Progenitor cell of endocrine pancreas (in vitro differentiated cells): Measurements from ENCODE around the gene LGALS3. TPM values are rescaled to one million over a fixed set of nuclear protein-coding genes. Genes with fewer than 3 reads are reported as not detected.

Source experiments
- DNase-seq: peaks from one replicate; pipeline ENCODE4 v3.0.0; 2021; ENCODE audit warnings: low spot score; ENCODE audit not compliant: unreplicated experiment
- H3K27ac Mint-ChIP-seq: 2 replicates; pipeline ENCODE4 v1.8.0; 2021; ENCODE audit warnings: mild to moderate bottlenecking, moderate library complexity, mixed read lengths
- H3K27me3 Mint-ChIP-seq: 2 replicates; pipeline ENCODE4 v1.8.0; 2021; ENCODE audit warnings: mixed read lengths
- H3K36me3 Mint-ChIP-seq: 2 replicates; pipeline ENCODE4 v1.8.0; 2022; ENCODE audit warnings: mixed read lengths; ENCODE audit not compliant: insufficient read depth
- H3K4me1 Mint-ChIP-seq: 2 replicates; pipeline ENCODE4 v1.8.0; 2021; ENCODE audit warnings: low read depth, mixed read lengths
- H3K4me3 Mint-ChIP-seq: 2 replicates; pipeline ENCODE4 v1.8.0; 2021; ENCODE audit warnings: low read depth, mild to moderate bottlenecking, moderate library complexity, mixed read lengths
- H3K9me3 Mint-ChIP-seq: 2 replicates; pipeline ENCODE4 v1.8.0; 2021; ENCODE audit warnings: low read depth, mixed read lengths
- total RNA-seq: library from RNA; stranded (reverse); gene quantifications from 2 replicates; pipeline ENCODE4 v1.2.1, GENCODE V29; 2021
- TF ChIP-seq, protein P1 (sequence below): fragments of 200-600 bp; sonication (generic); IDR thresholded peaks from one replicate; pipeline ENCODE4 v1.5.0; 2021; ENCODE audit warnings: antibody characterized with exemption, mild to moderate bottlenecking; ENCODE audit not compliant: unreplicated experiment

The LGALS3 gene
- total RNA-seq, 1 donor from 2014 or later = 27.0 TPM

DNA sequence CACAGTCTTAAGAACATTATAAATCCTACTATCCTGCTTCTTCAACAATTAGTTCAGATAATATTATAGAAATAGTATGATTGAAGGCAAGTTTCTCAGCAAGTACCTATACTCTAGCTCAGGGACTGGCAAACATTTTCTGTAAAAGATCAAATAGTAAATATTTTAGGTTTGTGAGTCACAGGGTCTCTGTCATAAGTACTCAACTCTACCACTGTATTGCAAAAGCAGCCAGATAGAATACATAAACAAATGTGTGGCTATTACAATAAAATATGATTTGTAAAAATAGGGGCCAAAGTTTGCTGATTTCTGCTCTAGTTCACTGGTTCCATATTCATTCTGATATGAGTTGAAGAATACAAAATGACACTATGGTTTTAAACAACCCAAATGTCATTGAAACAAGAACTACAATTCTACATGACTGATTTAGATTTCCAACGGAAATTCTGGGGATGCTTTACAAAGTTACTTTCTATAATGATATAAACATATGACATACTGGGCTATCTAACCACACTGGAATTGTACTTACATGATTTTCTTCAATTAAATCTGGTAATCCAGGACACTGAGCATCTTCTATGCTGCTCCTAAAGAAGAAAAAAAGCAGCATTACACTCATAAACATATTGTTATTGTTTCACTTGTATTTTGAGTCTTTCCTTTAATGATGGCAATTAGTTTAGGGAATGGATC lies 23.2 kb downstream of the LGALS3 start:
- no peak overlapping the region for H3K4me3 Mint-ChIP-seq
- H3K36me3 Mint-ChIP-seq = peaks cover 10% of the 10 kb centered on the region
- no peak for DNase-seq
- no peaks in the 10 kb centered on the region for H3K4me1 Mint-ChIP-seq
- no peaks in the 10 kb centered on the region for H3K27me3 Mint-ChIP-seq
- no peaks in the 10 kb centered on the region for H3K9me3 Mint-ChIP-seq
- TF ChIP-seq, protein P1, sequence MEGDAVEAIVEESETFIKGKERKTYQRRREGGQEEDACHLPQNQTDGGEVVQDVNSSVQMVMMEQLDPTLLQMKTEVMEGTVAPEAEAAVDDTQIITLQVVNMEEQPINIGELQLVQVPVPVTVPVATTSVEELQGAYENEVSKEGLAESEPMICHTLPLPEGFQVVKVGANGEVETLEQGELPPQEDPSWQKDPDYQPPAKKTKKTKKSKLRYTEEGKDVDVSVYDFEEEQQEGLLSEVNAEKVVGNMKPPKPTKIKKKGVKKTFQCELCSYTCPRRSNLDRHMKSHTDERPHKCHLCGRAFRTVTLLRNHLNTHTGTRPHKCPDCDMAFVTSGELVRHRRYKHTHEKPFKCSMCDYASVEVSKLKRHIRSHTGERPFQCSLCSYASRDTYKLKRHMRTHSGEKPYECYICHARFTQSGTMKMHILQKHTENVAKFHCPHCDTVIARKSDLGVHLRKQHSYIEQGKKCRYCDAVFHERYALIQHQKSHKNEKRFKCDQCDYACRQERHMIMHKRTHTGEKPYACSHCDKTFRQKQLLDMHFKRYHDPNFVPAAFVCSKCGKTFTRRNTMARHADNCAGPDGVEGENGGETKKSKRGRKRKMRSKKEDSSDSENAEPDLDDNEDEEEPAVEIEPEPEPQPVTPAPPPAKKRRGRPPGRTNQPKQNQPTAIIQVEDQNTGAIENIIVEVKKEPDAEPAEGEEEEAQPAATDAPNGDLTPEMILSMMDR = no peak
- H3K27ac Mint-ChIP-seq = no peak overlapping the region

DNA sequence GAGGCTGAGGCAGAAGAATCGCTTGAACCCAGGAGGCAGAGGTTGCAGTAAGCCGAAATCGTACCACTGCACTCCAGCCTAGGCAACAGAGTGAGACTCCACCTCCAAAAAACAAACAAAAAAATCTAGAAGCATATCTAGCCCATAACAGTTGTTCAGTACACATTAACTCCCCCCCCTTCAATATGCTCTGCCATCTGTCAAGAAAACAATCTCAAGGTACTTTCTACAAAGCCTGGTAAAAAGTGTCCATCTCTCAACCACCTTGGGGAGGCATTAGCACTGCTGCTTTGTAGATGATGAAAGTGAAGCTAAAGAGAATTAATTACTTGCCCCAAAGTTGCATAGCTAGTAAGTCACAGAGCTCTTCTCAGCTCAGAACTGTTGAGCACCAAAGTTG lies 24.9 kb downstream of the LGALS3 start:
- no peak for DNase-seq
- H3K27ac Mint-ChIP-seq = no peak overlapping the region
- peaks cover 10% of the 10 kb centered on the region for H3K36me3 Mint-ChIP-seq
- H3K4me1 Mint-ChIP-seq = no peaks in the 10 kb centered on the region
- no peaks in the 10 kb centered on the region for H3K9me3 Mint-ChIP-seq
- no peaks in the 10 kb centered on the region for H3K27me3 Mint-ChIP-seq
- TF ChIP-seq, protein P1 = no peak
- no peak overlapping the region for H3K4me3 Mint-ChIP-seq

DNA sequence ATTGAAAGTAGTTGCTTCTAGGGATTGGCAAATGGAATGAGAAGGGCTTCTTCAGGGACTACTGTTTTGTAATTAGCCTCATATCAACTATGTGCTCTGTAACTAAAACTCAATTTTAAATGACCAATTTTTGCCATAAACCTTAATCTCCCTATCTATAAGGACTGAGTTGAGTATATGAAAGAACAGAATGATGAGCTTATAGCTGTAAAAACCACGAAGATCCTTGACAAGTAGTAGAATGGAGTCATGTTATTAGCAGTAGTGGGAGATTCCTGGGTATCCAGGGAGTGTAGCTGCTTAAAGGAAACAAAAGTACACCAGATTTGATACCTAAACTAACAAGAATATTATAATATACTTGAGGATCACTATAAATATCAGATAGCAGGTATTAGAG lies 28.0 kb downstream of the LGALS3 start:
- Mint-ChIP-seq H3K27ac (no peak overlapping the region), H3K4me1 (peaks cover 2% of the 10 kb centered on the region), H3K4me3 (no peak overlapping the region), H3K9me3 (no peaks in the 10 kb centered on the region), H3K27me3 (no peaks in the 10 kb centered on the region), H3K36me3 (peaks cover 10% of the 10 kb centered on the region)
- TF ChIP-seq, protein P1 = no peak
- no peak for DNase-seq

DNA sequence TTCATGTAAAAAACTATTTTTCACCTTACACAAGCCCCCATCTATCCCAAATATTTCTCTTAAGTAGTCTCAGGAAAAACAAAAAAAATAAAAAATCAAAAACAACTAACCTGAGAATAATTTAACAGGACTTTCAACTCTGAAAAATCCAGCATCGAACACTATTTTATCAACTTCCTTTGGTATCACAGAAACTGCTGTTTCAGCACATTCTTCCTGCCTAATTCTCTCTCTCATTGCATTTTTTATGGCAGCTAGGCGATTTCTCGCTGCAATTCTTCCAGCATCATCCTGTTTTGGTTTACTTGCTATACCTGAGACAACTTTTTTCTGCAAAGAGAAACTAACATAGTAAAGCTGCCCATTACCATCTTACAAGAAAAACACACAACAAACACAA lies 29.4 kb downstream of the LGALS3 start:
- TF ChIP-seq, protein P1 = no peak
- peaks cover 2% of the 10 kb centered on the region for H3K4me1 Mint-ChIP-seq
- H3K36me3 Mint-ChIP-seq = peaks cover 11% of the 10 kb centered on the region
- no peaks in the 10 kb centered on the region for H3K27me3 Mint-ChIP-seq
- H3K4me3 Mint-ChIP-seq = no peak overlapping the region
- H3K27ac Mint-ChIP-seq = no peak overlapping the region
- no peaks in the 10 kb centered on the region for H3K9me3 Mint-ChIP-seq
- DNase-seq = no peak

DNA sequence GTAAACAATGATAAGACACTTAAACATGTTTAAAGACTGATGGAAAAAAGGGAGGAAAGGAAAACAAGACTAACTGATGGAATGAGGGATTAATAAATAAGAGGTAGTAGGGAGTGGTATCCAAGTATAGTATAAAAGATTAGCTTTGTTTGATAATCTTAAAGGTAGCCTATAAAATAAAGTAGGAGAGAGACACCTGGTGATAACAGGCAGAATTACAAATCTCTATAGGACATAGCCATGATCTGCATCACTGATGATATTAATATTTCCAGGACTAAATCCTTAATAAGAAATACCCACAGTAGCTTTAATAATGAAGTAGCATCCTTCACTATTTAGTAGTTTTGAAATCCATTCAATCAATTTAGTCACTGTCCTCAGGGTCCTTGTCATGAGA lies 31.9 kb downstream of the LGALS3 start:
- DNase-seq = no peak
- no peak overlapping the region for H3K27ac Mint-ChIP-seq
- H3K27me3 Mint-ChIP-seq = no peaks in the 10 kb centered on the region
- H3K9me3 Mint-ChIP-seq = no peaks in the 10 kb centered on the region
- no peak overlapping the region for H3K4me3 Mint-ChIP-seq
- peaks cover 13% of the 10 kb centered on the region for H3K36me3 Mint-ChIP-seq
- peaks cover 2% of the 10 kb centered on the region for H3K4me1 Mint-ChIP-seq
- TF ChIP-seq, protein P1 = peak; percentile 48
